Measurements from ENCODE around the gene BEST2.

BEST2 gene

GRCh38 chr19:12769689-12770088 lies 18.1 kb downstream of the BEST2 start:
- DNase-seq: peak; percentile 58 to 64
- no peak for TF ChIP-seq POLR2A (IDR thresholded peaks at IDR 0.05; ENCODE audit: low read length)
- no peak for TF ChIP-seq GATA1 (IDR thresholded peaks at IDR 0.05; ENCODE audit: low read depth, low read length)

- TF ChIP-seq POLR2A (IDR thresholded peaks at IDR 0.05; ENCODE audit: low read length) (no peak), GATA1 (IDR thresholded peaks at IDR 0.05; ENCODE audit: low read depth, low read length) (no peak)
- no peak for DNase-seq
Observed at GRCh38 chr19:12770922-12771321, 19.3 kb downstream of the BEST2 start.

- no peak for TF ChIP-seq POLR2A (IDR thresholded peaks at IDR 0.05; ENCODE audit: low read length)
- no peak for TF ChIP-seq GATA1 (IDR thresholded peaks at IDR 0.05; ENCODE audit: low read depth, low read length)
- no peak for DNase-seq
Observed at GRCh38 chr19:12772323-12772722, 20.7 kb downstream of the BEST2 start.

- TF ChIP-seq GATA1 (IDR thresholded peaks at IDR 0.05; ENCODE audit: low read depth, low read length) (no peak), POLR2A (IDR thresholded peaks at IDR 0.05; ENCODE audit: low read length) (no peak)
- DNase-seq: peak; percentile 59 to 60
Observed at GRCh38 chr19:12773571-12773970, 22.0 kb downstream of the BEST2 start.

GRCh38 chr19:12774588-12775555 lies 23.3 kb downstream of the BEST2 start, which contains the start of gene HOOK2:
Gene HOOK2 (minus strand): TSS chr19:12775552. CDS start chr19:12775449, 103 bp downstream.
- TF ChIP-seq GATA1 (IDR thresholded peaks at IDR 0.05; ENCODE audit: low read depth, low read length): no peak
- no peak for TF ChIP-seq POLR2A (IDR thresholded peaks at IDR 0.05; ENCODE audit: low read length)
- DNase-seq: peak in 1 of 2 experiments; percentile 56

GRCh38 chr19:12777217-12778016 lies 25.8 kb downstream of the BEST2 start:
- DNase-seq: peak; percentile 82 to 89
- TF ChIP-seq POLR2A (IDR thresholded peaks at IDR 0.05; ENCODE audit: low read length) (peak; percentile 26), GATA1 (IDR thresholded peaks at IDR 0.05; ENCODE audit: low read depth, low read length) (no peak)

- peak; percentile 62 to 72 for DNase-seq
- TF ChIP-seq GATA1 (IDR thresholded peaks at IDR 0.05; ENCODE audit: low read depth, low read length): no peak
- TF ChIP-seq POLR2A (IDR thresholded peaks at IDR 0.05; ENCODE audit: low read length): peak; percentile 36
Observed at GRCh38 chr19:12778017-12778904, 26.7 kb downstream of the BEST2 start.

GRCh38 chr19:12778905-12779161 lies 27.2 kb downstream of the BEST2 start:
- no peak for DNase-seq

GRCh38 chr19:12779162-12779993 lies 27.8 kb downstream of the BEST2 start:
- peak; percentile 62 to 68 for DNase-seq
- TF ChIP-seq GATA1 (IDR thresholded peaks at IDR 0.05; ENCODE audit: low read depth, low read length): no peak
- TF ChIP-seq POLR2A (IDR thresholded peaks at IDR 0.05; ENCODE audit: low read length): no peak

More at GRCh38 chr19:12778905-12779161, 27.2 kb downstream of the BEST2 start:
- TF ChIP-seq GATA1 (IDR thresholded peaks at IDR 0.05; ENCODE audit: low read depth, low read length) (no peak), POLR2A (IDR thresholded peaks at IDR 0.05; ENCODE audit: low read length) (no peak)

- DNase-seq: no peak
- TF ChIP-seq GATA1 (IDR thresholded peaks at IDR 0.05; ENCODE audit: low read depth, low read length) (no peak), POLR2A (IDR thresholded peaks at IDR 0.05; ENCODE audit: low read length) (peak; percentile 57)
Observed at GRCh38 chr19:12782174-12782423, 30.5 kb downstream of the BEST2 start.

- TF ChIP-seq POLR2A (IDR thresholded peaks at IDR 0.05; ENCODE audit: low read length): peak; percentile 39
- no peak for TF ChIP-seq GATA1 (IDR thresholded peaks at IDR 0.05; ENCODE audit: low read depth, low read length)
- DNase-seq: peak; percentile 86 to 90
Observed at GRCh38 chr19:12782424-12783290, 31.1 kb downstream of the BEST2 start.

- DNase-seq: peak; percentile 47 to 67
- TF ChIP-seq GATA1 (IDR thresholded peaks at IDR 0.05; ENCODE audit: low read depth, low read length) (no peak), POLR2A (IDR thresholded peaks at IDR 0.05; ENCODE audit: low read length) (no peak)
Observed at GRCh38 chr19:12783291-12783848, 31.8 kb downstream of the BEST2 start.

Measured in erythroblast (primary cell).